ENCODE results near the gene ZBTB44.

- TF ChIP-seq REST (IDR thresholded peaks at IDR 0.05) (no peak), CTCF (IDR thresholded peaks at IDR 0.05; ENCODE audit: low read depth, low read length, missing input control) (no peak), ATF3 (IDR thresholded peaks at IDR 0.05) (no peak), TAF1 (conservative IDR thresholded peaks at IDR 0.05) (no peak), ZBTB33 (IDR thresholded peaks at IDR 0.05) (no peak), GABPA (IDR thresholded peaks at IDR 0.05 in 1 of 2, conservative IDR thresholded peaks at IDR 0.05 in 1 of 2) (no peak), RAD21 (IDR thresholded peaks at IDR 0.05) (no peak), HNF4G (IDR thresholded peaks at IDR 0.05) (no peak), MAX (IDR thresholded peaks at IDR 0.05) (no peak), FOXA1 (IDR thresholded peaks at IDR 0.05) (no peak), SP1 (IDR thresholded peaks at IDR 0.05) (no peak), YY1 (IDR thresholded peaks at IDR 0.05) (no peak), EGR1 (IDR thresholded peaks at IDR 0.05; ENCODE audit: low read depth in 2 of 2) (no peak), JUND (IDR thresholded peaks at IDR 0.05) (no peak)
These were observed 99.7 kb downstream of the ZBTB44 start for GRCh38 chr11:130214861-130215530.
